ENCODE data around the gene NXF1. TPM values are rescaled to one million over a fixed set of nuclear protein-coding genes. Genes with fewer than 3 reads are reported as not detected.
A peak's percentile ranks its signal among the peaks of the same experiment; 100 is the strongest.

The NXF1 gene
- total RNA-seq, 1 donor from 2014 or later: 15.3 TPM

DNA sequence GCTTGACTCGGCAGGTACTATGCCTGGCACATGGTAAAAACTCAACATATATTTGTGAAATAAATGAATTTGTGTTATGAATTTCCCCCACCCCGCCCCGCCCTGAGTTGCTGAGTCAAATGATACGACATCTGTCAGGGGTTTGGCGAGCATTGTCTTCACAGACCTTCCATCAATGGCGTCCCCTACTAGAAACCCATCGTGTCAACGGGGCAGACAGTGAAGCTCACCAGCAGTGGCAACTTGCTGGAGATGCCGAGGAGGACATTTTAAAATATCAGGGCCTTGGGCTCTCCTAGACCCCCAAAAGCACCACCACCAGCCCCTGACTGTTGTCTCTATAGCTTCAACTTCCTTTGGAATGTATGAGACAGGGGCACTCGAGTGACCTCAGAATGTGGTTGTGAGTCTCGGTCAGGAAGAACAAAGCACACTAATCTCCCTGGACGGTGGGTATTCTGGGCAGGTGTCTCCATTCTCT is 761 bp upstream of the NXF1 start:
- DNase-seq (ENCODE audit: low read depth) (no peak), FAIRE-seq (no peak)
- TF ChIP-seq, protein P1, sequence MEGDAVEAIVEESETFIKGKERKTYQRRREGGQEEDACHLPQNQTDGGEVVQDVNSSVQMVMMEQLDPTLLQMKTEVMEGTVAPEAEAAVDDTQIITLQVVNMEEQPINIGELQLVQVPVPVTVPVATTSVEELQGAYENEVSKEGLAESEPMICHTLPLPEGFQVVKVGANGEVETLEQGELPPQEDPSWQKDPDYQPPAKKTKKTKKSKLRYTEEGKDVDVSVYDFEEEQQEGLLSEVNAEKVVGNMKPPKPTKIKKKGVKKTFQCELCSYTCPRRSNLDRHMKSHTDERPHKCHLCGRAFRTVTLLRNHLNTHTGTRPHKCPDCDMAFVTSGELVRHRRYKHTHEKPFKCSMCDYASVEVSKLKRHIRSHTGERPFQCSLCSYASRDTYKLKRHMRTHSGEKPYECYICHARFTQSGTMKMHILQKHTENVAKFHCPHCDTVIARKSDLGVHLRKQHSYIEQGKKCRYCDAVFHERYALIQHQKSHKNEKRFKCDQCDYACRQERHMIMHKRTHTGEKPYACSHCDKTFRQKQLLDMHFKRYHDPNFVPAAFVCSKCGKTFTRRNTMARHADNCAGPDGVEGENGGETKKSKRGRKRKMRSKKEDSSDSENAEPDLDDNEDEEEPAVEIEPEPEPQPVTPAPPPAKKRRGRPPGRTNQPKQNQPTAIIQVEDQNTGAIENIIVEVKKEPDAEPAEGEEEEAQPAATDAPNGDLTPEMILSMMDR (IDR thresholded peaks at IDR 0.05; ENCODE audit: insufficient read depth, low read length, severe bottlenecking): no peak
- H3K27me3 ChIP-seq (ENCODE audit: control insufficient read depth, insufficient read depth, low read length): no peaks in the 10 kb centered on the region
- H3K36me3 ChIP-seq (ENCODE audit: control insufficient read depth, insufficient read depth, low read length): peaks cover 25% of the 10 kb centered on the region
- peak overlapping the region; percentile 81 for H3K4me3 ChIP-seq (ENCODE audit: low read depth, low read length)

- FAIRE-seq (no peak), DNase-seq (ENCODE audit: low read depth) (peak; percentile 55)
- peaks cover 36% of the 10 kb centered on the region for H3K36me3 ChIP-seq (ENCODE audit: control insufficient read depth, insufficient read depth, low read length)
- no peaks in the 10 kb centered on the region for H3K27me3 ChIP-seq (ENCODE audit: control insufficient read depth, insufficient read depth, low read length)
- H3K4me3 ChIP-seq (ENCODE audit: low read depth, low read length): peak overlapping the region; percentile 81
- TF ChIP-seq, protein P1 (IDR thresholded peaks at IDR 0.05; ENCODE audit: insufficient read depth, low read length, severe bottlenecking): no peak
Measured at GRCh38 chr11:62804310-62805075, 747 bp downstream of the NXF1 start.

DNA sequence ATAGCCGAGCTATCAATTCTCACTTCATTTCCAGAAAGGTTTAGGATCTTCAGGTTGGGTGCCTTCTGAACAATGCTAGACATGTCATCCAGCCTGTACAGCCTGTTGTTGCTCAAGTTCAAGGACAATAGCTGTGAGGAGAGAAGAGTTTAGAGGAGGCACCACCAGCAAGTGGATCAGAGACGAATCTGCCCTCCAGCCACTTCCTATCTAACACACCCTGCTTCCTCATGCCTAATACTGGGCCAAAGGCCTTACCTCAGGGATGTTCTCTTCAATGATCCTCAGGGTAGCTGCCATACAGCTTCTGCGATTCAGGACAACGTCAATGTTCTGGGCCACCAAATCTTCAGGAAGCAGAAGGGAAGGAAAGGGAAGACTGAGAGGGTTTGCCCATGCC is 4.2 kb downstream of the NXF1 start:
- DNase-seq (ENCODE audit: low read depth) (no peak), FAIRE-seq (peak; percentile 36)
- Histone ChIP-seq H3K27me3 (ENCODE audit: control insufficient read depth, insufficient read depth, low read length) (no peaks in the 10 kb centered on the region), H3K36me3 (ENCODE audit: control insufficient read depth, insufficient read depth, low read length) (peaks cover 51% of the 10 kb centered on the region), H3K4me3 (ENCODE audit: low read depth, low read length) (no peak overlapping the region)
- TF ChIP-seq, protein P1 (IDR thresholded peaks at IDR 0.05; ENCODE audit: insufficient read depth, low read length, severe bottlenecking): no peak

DNA sequence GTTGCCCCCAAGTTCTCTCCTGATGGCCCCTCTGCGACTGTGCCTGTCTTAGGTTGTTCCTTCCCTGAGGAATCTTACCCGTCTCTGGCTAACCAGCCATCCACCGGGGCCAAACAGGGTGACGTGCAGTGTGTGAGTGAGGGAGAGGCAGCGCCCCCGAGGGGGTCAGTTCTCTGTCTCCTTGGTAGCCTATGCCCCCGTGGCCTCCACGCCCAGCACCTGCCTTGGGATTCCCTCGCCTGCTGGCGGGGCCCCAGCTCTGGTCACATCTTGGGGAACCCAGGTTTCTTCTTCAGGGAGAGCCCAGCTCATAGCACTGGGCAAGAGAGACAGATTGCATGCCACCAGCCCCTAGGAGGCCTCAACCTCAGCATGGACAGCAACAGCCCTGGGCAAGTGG is 5.8 kb downstream of the NXF1 start:
- Histone ChIP-seq H3K36me3 (ENCODE audit: control insufficient read depth, insufficient read depth, low read length) (peaks cover 60% of the 10 kb centered on the region), H3K27me3 (ENCODE audit: control insufficient read depth, insufficient read depth, low read length) (no peaks in the 10 kb centered on the region)
- no peak for FAIRE-seq

DNA sequence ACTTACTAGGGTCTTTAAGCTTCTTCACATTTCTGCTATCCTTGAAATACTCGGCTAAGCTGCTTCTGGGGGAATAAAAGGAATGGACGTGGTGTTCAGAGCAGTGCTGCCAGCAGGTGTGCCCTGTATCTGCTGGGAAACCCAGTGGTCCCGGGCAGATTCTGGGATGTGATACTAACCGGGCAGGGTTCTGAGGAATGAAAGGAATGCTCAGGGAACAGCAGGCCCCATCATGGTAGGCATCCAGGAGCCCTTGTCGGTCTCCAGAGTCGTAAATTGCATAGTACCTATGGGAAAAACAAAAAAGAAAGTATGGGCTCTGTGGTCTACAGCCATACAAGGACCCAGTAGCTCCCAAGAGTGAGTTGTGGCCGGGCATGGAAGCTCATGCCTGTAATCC is 9.0 kb downstream of the NXF1 start:
- DNase-seq (ENCODE audit: low read depth) (no peak), FAIRE-seq (no peak)
- TF ChIP-seq, protein P1 (IDR thresholded peaks at IDR 0.05; ENCODE audit: insufficient read depth, low read length, severe bottlenecking): no peak
- Histone ChIP-seq H3K27me3 (ENCODE audit: control insufficient read depth, insufficient read depth, low read length) (no peaks in the 10 kb centered on the region), H3K4me3 (ENCODE audit: low read depth, low read length) (no peak overlapping the region), H3K36me3 (ENCODE audit: control insufficient read depth, insufficient read depth, low read length) (peaks cover 48% of the 10 kb centered on the region)

More for the DNA sequence above, 5.8 kb downstream of the NXF1 start:
- no peak for DNase-seq (ENCODE audit: low read depth)
- no peak overlapping the region for H3K4me3 ChIP-seq (ENCODE audit: low read depth, low read length)
- TF ChIP-seq, protein P1 (IDR thresholded peaks at IDR 0.05; ENCODE audit: insufficient read depth, low read length, severe bottlenecking): no peak
